HG02885 (cell line): ENCODE results near the gene SFMBT2.

Source experiments
- ATAC-seq: cut with Tn5 transposase; IDR thresholded peaks from one replicate; pipeline ENCODE4 v1.9.1; 2021; ENCODE audit warnings: mild to moderate bottlenecking; ENCODE audit not compliant: unreplicated experiment, poor library complexity

Gene SFMBT2

GRCh38 chr10:7119325-7120015 is 291.4 kb downstream of the SFMBT2 start:
- no peak for ATAC-seq

- ATAC-seq = no peak
These were observed 292.8 kb downstream of the SFMBT2 start for GRCh38 chr10:7117806-7118674.

GRCh38 chr10:7117177-7117799 is 293.5 kb downstream of the SFMBT2 start:
- no peak for ATAC-seq

GRCh38 chr10:7111561-7111960 is 299.3 kb downstream of the SFMBT2 start:
- no peak for ATAC-seq

GRCh38 chr10:7111089-7111488 is 299.7 kb downstream of the SFMBT2 start:
- ATAC-seq = no peak
